ENCODE measurements around the gene LENG8. TPM values are rescaled to one million over a fixed set of nuclear protein-coding genes. Genes with fewer than 3 reads are reported as not detected.

Gene LENG8
- total RNA-seq, 1 experiment from 2014 or later, result 148 TPM

- Histone ChIP-seq H3T11ph (ENCODE audit: low read length) (no peak overlapping the region), H2BK20ac (ENCODE audit: low read depth, low read length, poor library complexity, severe bottlenecking) (no peak overlapping the region), H3K79me1 (ENCODE audit: insufficient read depth, low read depth, low read length, poor library complexity, severe bottlenecking) (peaks cover 10% of the 10 kb centered on the region), H2AFZ (ENCODE audit: low read length) (no peak overlapping the region), H2BK12ac (ENCODE audit: insufficient read length, low read depth, low read length) (no peak overlapping the region), H3K9ac (ENCODE audit: extremely low read depth, insufficient read length, low read length) (no peak overlapping the region), H3K4me2 (ENCODE audit: insufficient read depth, insufficient read length, low read length) (no peak overlapping the region), H4K20me1 (ENCODE audit: control insufficient read depth, insufficient read depth, insufficient read length) (no peaks in the 10 kb centered on the region), H4K91ac (ENCODE audit: insufficient read length, low read depth, low read length) (no peak overlapping the region), H3K14ac (ENCODE audit: insufficient read depth, low read length) (no peak overlapping the region), H3K56ac (ENCODE audit: insufficient read length, low read depth, low read length) (no peak overlapping the region), H3K27me3 (ENCODE audit: insufficient read depth, low read length) (no peaks in the 10 kb centered on the region), H3K79me2 (ENCODE audit: insufficient read depth, low read length) (peaks cover 17% of the 10 kb centered on the region), H2BK5ac (ENCODE audit: insufficient read length, low read length) (no peak overlapping the region), H3K4me1 (ENCODE audit: insufficient read depth, low read length) (0 out of 2 replicates have a peak, but pooled peaks cover 2% of the 10 kb centered on the region), H4K8ac (replicated peaks; ENCODE audit: insufficient read length, low read depth, low read length) (no peak overlapping the region), H3K18ac (ENCODE audit: insufficient read length, low read depth, low read length) (no peak overlapping the region), H2AK5ac (ENCODE audit: insufficient read length, low read length) (no peak overlapping the region), H2BK120ac (ENCODE audit: low read depth, low read length, poor library complexity, severe bottlenecking) (no peak overlapping the region), H4K5ac (ENCODE audit: insufficient read length, low read depth, low read length) (no peak overlapping the region), H3K9me3 (ENCODE audit: control insufficient read depth, low read depth, low read length) (no peaks in the 10 kb centered on the region), H3K4ac (ENCODE audit: low read depth, low read length) (no peak overlapping the region), H3K23ac (ENCODE audit: insufficient read length, low read depth, low read length) (no peak overlapping the region), H2BK15ac (ENCODE audit: low read depth, low read length) (no peak overlapping the region), H3K23me2 (ENCODE audit: insufficient read length, low read depth, low read length, poor library complexity, severe bottlenecking) (peaks cover 9% of the 10 kb centered on the region), H3K27ac (ENCODE audit: insufficient read length, low read depth, low read length) (no peak overlapping the region)
- Mint-ChIP-seq H3K4me3 (no peak overlapping the region; a peak in 1 of 5 replicates), H3K27me3 (ENCODE audit: low read depth) (no peaks in the 10 kb centered on the region), H3K9me3 (peaks cover 0 to 2% of the 10 kb centered on the region in 2 experiments; a peak in 1 of 5 replicates), H3K27ac (no peak overlapping the region), H3K36me3 (ENCODE audit: insufficient read depth in 1 of 3, low read depth in 3 of 3) (peaks cover 57 to 84% (median 82%) of the 10 kb centered on the region in 3 experiments), H3K4me1 (peaks cover 10 to 14% of the 10 kb centered on the region in 2 experiments)
- WGBS (ENCODE audit: extremely low coverage, insufficient read length, low lambda C conversion rate), result no CpG with 5 or more reads among the region's 31 CpGs
- TF ChIP-seq, protein P1, sequence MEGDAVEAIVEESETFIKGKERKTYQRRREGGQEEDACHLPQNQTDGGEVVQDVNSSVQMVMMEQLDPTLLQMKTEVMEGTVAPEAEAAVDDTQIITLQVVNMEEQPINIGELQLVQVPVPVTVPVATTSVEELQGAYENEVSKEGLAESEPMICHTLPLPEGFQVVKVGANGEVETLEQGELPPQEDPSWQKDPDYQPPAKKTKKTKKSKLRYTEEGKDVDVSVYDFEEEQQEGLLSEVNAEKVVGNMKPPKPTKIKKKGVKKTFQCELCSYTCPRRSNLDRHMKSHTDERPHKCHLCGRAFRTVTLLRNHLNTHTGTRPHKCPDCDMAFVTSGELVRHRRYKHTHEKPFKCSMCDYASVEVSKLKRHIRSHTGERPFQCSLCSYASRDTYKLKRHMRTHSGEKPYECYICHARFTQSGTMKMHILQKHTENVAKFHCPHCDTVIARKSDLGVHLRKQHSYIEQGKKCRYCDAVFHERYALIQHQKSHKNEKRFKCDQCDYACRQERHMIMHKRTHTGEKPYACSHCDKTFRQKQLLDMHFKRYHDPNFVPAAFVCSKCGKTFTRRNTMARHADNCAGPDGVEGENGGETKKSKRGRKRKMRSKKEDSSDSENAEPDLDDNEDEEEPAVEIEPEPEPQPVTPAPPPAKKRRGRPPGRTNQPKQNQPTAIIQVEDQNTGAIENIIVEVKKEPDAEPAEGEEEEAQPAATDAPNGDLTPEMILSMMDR (conservative IDR thresholded peaks at IDR 0.05), result no peak
- DNase-seq, result no peak
Measured at GRCh38 chr19:54453921-54454780, 5.2 kb downstream of the LENG8 start.

All from H9 (cell line).